Spleen (tissue), 7 donors: ENCODE measurements around the gene EVI5L.
A peak's percentile ranks its signal among the peaks of the same experiment; 100 is the strongest.

Experiments
- CTCF ChIP-seq, 11 experiments: fragments of 200-600 bp in 7 of 11; fragments of 450-650 bp in 4 of 11; sonication (generic) in 4 of 11; IDR thresholded peaks in 8 of 11; conservative IDR thresholded peaks in 3 of 11; 1 replicate in 7 of 11; 2 replicates in 4 of 11; pipeline versions ENCODE4 v1.4.0 to v1.8.0; 2016 to 2021; ENCODE audit warnings: antibody characterized with exemption in 11 of 11, inconsistent platforms in 4 of 11, mild to moderate bottlenecking in 1 of 11
- POLR2A ChIP-seq, 3 donors: fragments of 450-650 bp; IDR thresholded peaks; one replicate each; pipeline ENCODE4 v1.5.1; 2017; ENCODE audit warnings: antibody characterized with exemption in 3 of 3, mild to moderate bottlenecking in 1 of 3
- POLR2AphosphoS5 ChIP-seq, 3 donors: sonication (generic); formaldehyde crosslinking; IDR thresholded peaks; one replicate each; pipeline ENCODE4 v1.5.1; 2017; ENCODE audit warnings: antibody characterized with exemption in 3 of 3
- donor health status: DM: no; HTN: no; CAD: no; lungs with moderate emphysema.
- donor health status: DM: no; HTN: no; CAD: no.
- donor health status: DM: no; HTN: no; CAD: no.

DNA sequence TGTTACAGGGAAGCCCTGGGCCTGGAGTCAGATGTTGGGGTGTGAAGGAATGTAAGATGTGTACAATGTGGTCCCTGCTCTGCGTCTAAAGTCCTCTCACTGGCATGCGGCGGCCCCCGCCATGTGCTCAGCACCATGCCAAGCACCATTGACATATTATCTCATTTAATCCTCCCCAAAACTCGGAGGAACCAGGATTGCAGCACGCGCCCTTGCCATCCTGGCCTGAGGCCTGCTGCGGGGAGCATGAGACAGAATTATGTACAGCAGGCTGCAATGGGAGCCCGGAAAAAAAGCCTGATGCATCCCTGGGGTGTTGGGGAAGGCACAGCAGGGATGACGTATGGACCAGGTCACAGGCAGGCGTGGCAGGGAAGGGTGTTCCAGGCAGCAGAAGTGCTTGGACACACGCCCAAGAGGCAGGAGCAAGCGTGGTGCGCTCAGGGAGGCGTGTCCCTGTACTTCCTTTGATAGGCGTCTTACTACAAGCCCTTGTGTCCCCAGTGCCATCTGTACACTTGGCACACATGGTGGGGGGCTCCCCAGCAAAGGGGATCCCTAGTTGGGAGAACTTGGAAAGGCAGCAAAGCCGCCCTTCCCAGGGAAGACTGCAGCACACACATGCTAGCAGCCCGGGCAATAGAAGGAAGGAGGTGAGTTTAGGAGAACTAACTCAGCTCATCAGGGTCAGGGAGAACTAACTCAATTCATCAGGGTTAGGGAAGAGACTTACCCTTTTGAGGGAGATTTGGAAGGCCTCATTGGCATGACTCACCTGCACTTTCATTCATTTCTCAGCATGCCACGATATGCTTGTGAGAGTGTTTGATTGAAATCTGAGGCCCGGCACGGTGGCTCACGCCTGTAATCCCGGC, 3.4 kb downstream of the EVI5L start:
- no peak for TF ChIP-seq CTCF (IDR thresholded peaks at IDR 0.05 in 8 of 11, conservative IDR thresholded peaks at IDR 0.05 in 3 of 11)
- no peak for TF ChIP-seq POLR2A (IDR thresholded peaks at IDR 0.05)
- TF ChIP-seq POLR2AphosphoS5 (IDR thresholded peaks at IDR 0.05), result peak in 1 of 3 donors; percentile 42
